Measurements from ENCODE around the gene MEI4.

- TF ChIP-seq CTCF (IDR thresholded peaks at IDR 0.05; ENCODE audit: borderline replicate concordance, extremely low read depth, low read length, poor library complexity, severe bottlenecking) (no peak), EZH2 (IDR thresholded peaks at IDR 0.05; ENCODE audit: borderline replicate concordance, low read depth, low read length, severe bottlenecking) (no peak)
These were observed 226.7 kb downstream of the MEI4 start for GRCh38 chr6:77879527-77879926.
